Stimulated activated naive CD8-positive, alpha-beta T cell treated with anti-CD3 and anti-CD28 coated beads, Interleukin-15, Interleukin-2, amounts not matched to agents 100 ng/mL and 50 ng/mL, for 24 hours (primary cell): ENCODE measurements around the gene LRGUK.
"Not testable (repeated sequence)": the region's sequence is repeated elsewhere in the genome, so short reads cannot be mapped to it uniquely, and the experiment has no call there.

Source experiments
- H3K27ac Mint-ChIP-seq: one replicate; pipeline ENCODE4 v1.8.0; 2021; ENCODE audit warnings: mild to moderate bottlenecking, mixed read lengths
- H3K27me3 Mint-ChIP-seq: one replicate; pipeline ENCODE4 v1.8.0; 2021; ENCODE audit warnings: mixed read lengths
- H3K36me3 Mint-ChIP-seq: one replicate; pipeline ENCODE4 v1.8.0; 2021; ENCODE audit warnings: low read depth, mixed read lengths
- H3K4me1 Mint-ChIP-seq: one replicate; pipeline ENCODE4 v1.8.0; 2021; ENCODE audit warnings: low read depth, mixed read lengths
- H3K4me3 Mint-ChIP-seq: one replicate; pipeline ENCODE4 v1.8.0; 2021; ENCODE audit warnings: mild to moderate bottlenecking, mixed read lengths
- H3K9me3 Mint-ChIP-seq: one replicate; pipeline ENCODE4 v1.8.0; 2021; ENCODE audit warnings: mixed read lengths

LRGUK gene

GRCh38 chr7:134126966-134127848, at the start of gene LRGUK:
Gene LRGUK (plus strand): TSS chr7:134127340. CDS start chr7:134127368, 28 bp downstream.
- peaks cover 13% of the 10 kb centered on the region for H3K4me1 Mint-ChIP-seq
- no peak within 1 kb of the TSS for H3K27ac Mint-ChIP-seq
- no peaks in the 10 kb centered on the region for H3K36me3 Mint-ChIP-seq
- H3K9me3 Mint-ChIP-seq: no peaks in the 10 kb centered on the region
- peak within 1 kb of the TSS; percentile 83 for H3K4me3 Mint-ChIP-seq
- peaks cover 26% of the 10 kb centered on the region for H3K27me3 Mint-ChIP-seq

GRCh38 chr7:134077560-134077959, 49.6 kb upstream of the LRGUK start:
- Mint-ChIP-seq H3K9me3 (peaks cover 18% of the 10 kb centered on the region), H3K36me3 (peaks cover 28% of the 10 kb centered on the region)
- not testable (repeated sequence) for H3K4me3 Mint-ChIP-seq, H3K27ac Mint-ChIP-seq, H3K4me1 Mint-ChIP-seq, H3K27me3 Mint-ChIP-seq

- H3K27me3 Mint-ChIP-seq: no peaks in the 10 kb centered on the region
- H3K4me1 Mint-ChIP-seq: no peaks in the 10 kb centered on the region
- H3K9me3 Mint-ChIP-seq: peaks cover 18% of the 10 kb centered on the region
- no peak overlapping the region for H3K4me3 Mint-ChIP-seq
- no peak overlapping the region for H3K27ac Mint-ChIP-seq
- H3K36me3 Mint-ChIP-seq: peaks cover 24% of the 10 kb centered on the region
Measured at GRCh38 chr7:134078991-134079390, 48.1 kb upstream of the LRGUK start.

- H3K27ac Mint-ChIP-seq: no peak overlapping the region
- H3K9me3 Mint-ChIP-seq: peaks cover 13% of the 10 kb centered on the region
- H3K36me3 Mint-ChIP-seq: peaks cover 3% of the 10 kb centered on the region
- H3K27me3 Mint-ChIP-seq: no peaks in the 10 kb centered on the region
- H3K4me3 Mint-ChIP-seq: no peak overlapping the region
- no peaks in the 10 kb centered on the region for H3K4me1 Mint-ChIP-seq
Measured at GRCh38 chr7:134081695-134082094, 45.4 kb upstream of the LRGUK start.

- peaks cover 29% of the 10 kb centered on the region for H3K9me3 Mint-ChIP-seq
- H3K4me1 Mint-ChIP-seq: no peaks in the 10 kb centered on the region
- no peak overlapping the region for H3K4me3 Mint-ChIP-seq
- peaks cover 10% of the 10 kb centered on the region for H3K36me3 Mint-ChIP-seq
- no peak overlapping the region for H3K27ac Mint-ChIP-seq
- H3K27me3 Mint-ChIP-seq: no peaks in the 10 kb centered on the region
Measured at GRCh38 chr7:134083766-134084487, 43.2 kb upstream of the LRGUK start.

GRCh38 chr7:134084488-134085144, 42.5 kb upstream of the LRGUK start:
- no peak overlapping the region for H3K27ac Mint-ChIP-seq
- H3K36me3 Mint-ChIP-seq: peaks cover 16% of the 10 kb centered on the region
- peaks cover 35% of the 10 kb centered on the region for H3K9me3 Mint-ChIP-seq
- H3K4me3 Mint-ChIP-seq: no peak overlapping the region
- H3K4me1 Mint-ChIP-seq: no peaks in the 10 kb centered on the region
- H3K27me3 Mint-ChIP-seq: no peaks in the 10 kb centered on the region

GRCh38 chr7:134085311-134085710, 41.8 kb upstream of the LRGUK start:
- no peaks in the 10 kb centered on the region for H3K27me3 Mint-ChIP-seq
- no peak overlapping the region for H3K27ac Mint-ChIP-seq
- H3K4me1 Mint-ChIP-seq: no peaks in the 10 kb centered on the region
- H3K4me3 Mint-ChIP-seq: no peak overlapping the region
- H3K9me3 Mint-ChIP-seq: peaks cover 37% of the 10 kb centered on the region
- peaks cover 16% of the 10 kb centered on the region for H3K36me3 Mint-ChIP-seq

- peaks cover 16% of the 10 kb centered on the region for H3K36me3 Mint-ChIP-seq
- no peak overlapping the region for H3K4me3 Mint-ChIP-seq
- no peaks in the 10 kb centered on the region for H3K4me1 Mint-ChIP-seq
- no peak overlapping the region for H3K27ac Mint-ChIP-seq
- no peaks in the 10 kb centered on the region for H3K27me3 Mint-ChIP-seq
- peaks cover 34% of the 10 kb centered on the region for H3K9me3 Mint-ChIP-seq
Measured at GRCh38 chr7:134086998-134087735, 40.0 kb upstream of the LRGUK start.

GRCh38 chr7:134088199-134088598, 38.9 kb upstream of the LRGUK start:
- Mint-ChIP-seq H3K36me3 (peaks cover 16% of the 10 kb centered on the region), H3K4me3 (no peak overlapping the region), H3K27ac (no peak overlapping the region), H3K4me1 (no peaks in the 10 kb centered on the region), H3K9me3 (peaks cover 38% of the 10 kb centered on the region), H3K27me3 (no peaks in the 10 kb centered on the region)

- Mint-ChIP-seq H3K4me3 (no peak overlapping the region), H3K9me3 (peaks cover 47% of the 10 kb centered on the region), H3K36me3 (peaks cover 16% of the 10 kb centered on the region), H3K27ac (no peak overlapping the region), H3K4me1 (no peaks in the 10 kb centered on the region), H3K27me3 (no peaks in the 10 kb centered on the region)
Measured at GRCh38 chr7:134089446-134089845, 37.7 kb upstream of the LRGUK start.

- peaks cover 4% of the 10 kb centered on the region for H3K36me3 Mint-ChIP-seq
Measured at GRCh38 chr7:134098072-134098471, 29.1 kb upstream of the LRGUK start.

GRCh38 chr7:134101716-134102115, 25.4 kb upstream of the LRGUK start:
- peaks cover 3% of the 10 kb centered on the region for H3K9me3 Mint-ChIP-seq
- no peak overlapping the region for H3K27ac Mint-ChIP-seq
- no peaks in the 10 kb centered on the region for H3K27me3 Mint-ChIP-seq
- peaks cover 4% of the 10 kb centered on the region for H3K36me3 Mint-ChIP-seq
- H3K4me3 Mint-ChIP-seq: no peak overlapping the region
- no peaks in the 10 kb centered on the region for H3K4me1 Mint-ChIP-seq

More at GRCh38 chr7:134098072-134098471, 29.1 kb upstream of the LRGUK start:
- peaks cover 25% of the 10 kb centered on the region for H3K9me3 Mint-ChIP-seq
- H3K27ac Mint-ChIP-seq: no peak overlapping the region
- no peak overlapping the region for H3K4me3 Mint-ChIP-seq
- H3K27me3 Mint-ChIP-seq: no peaks in the 10 kb centered on the region
- H3K4me1 Mint-ChIP-seq: no peaks in the 10 kb centered on the region

- H3K27ac Mint-ChIP-seq: no peak overlapping the region
- no peak overlapping the region for H3K4me3 Mint-ChIP-seq
- no peaks in the 10 kb centered on the region for H3K27me3 Mint-ChIP-seq
- no peaks in the 10 kb centered on the region for H3K9me3 Mint-ChIP-seq
- H3K36me3 Mint-ChIP-seq: peaks cover 4% of the 10 kb centered on the region
- no peaks in the 10 kb centered on the region for H3K4me1 Mint-ChIP-seq
Measured at GRCh38 chr7:134104166-134104565, 23.0 kb upstream of the LRGUK start.

- Mint-ChIP-seq H3K36me3 (peaks cover 4% of the 10 kb centered on the region), H3K27me3 (no peaks in the 10 kb centered on the region), H3K4me1 (no peaks in the 10 kb centered on the region), H3K27ac (no peak overlapping the region), H3K4me3 (no peak overlapping the region), H3K9me3 (no peaks in the 10 kb centered on the region)
Measured at GRCh38 chr7:134105841-134106240, 21.3 kb upstream of the LRGUK start.
